Transverse colon (tissue), 3 donors: ENCODE data around the gene DLG5.

Experiments
- EP300 ChIP-seq: sonication (generic); formaldehyde crosslinking; IDR thresholded peaks from one replicate; pipeline ENCODE4 v1.6.1; 2017; ENCODE audit warnings: antibody characterized with exemption, low read depth
- POLR2A ChIP-seq: fragments of 450-650 bp; IDR thresholded peaks from one replicate; pipeline ENCODE4 v1.6.1; 2016; ENCODE audit warnings: antibody characterized with exemption, mild to moderate bottlenecking, moderate library complexity
- TF ChIP-seq, protein P1 (sequence below), 5 experiments: fragments of 200-600 bp in 3 of 5; fragments of 450-650 bp in 2 of 5; sonication (generic) in 3 of 5; IDR thresholded peaks; 1 replicate in 2 of 5; 2 replicates in 3 of 5; pipeline ENCODE4 v1.5.1; 2016 to 2017; ENCODE audit warnings: antibody characterized with exemption in 5 of 5, inconsistent platforms in 3 of 5, mild to moderate bottlenecking in 2 of 5, moderate library complexity in 1 of 5

DNA sequence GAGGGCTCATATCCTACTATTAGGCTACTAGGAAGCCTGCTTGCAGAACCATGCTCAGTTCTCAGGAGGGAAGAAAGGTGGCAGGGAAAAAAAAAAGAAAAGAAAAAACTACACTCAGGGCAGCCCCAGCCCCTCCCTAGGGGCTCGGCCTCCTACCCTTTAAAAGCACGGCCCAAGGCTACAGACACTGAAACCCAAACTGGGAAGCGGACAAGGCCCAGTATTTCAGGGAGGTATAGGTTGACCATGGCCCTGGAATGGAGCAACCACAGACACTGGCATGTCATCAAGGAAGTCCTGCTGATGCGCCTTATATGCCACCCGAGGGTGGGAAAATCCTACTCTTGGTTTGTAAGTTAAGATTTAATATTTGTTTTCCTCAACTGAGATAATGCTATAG, 50.8 kb downstream of the DLG5 start:
- TF ChIP-seq, protein P1, sequence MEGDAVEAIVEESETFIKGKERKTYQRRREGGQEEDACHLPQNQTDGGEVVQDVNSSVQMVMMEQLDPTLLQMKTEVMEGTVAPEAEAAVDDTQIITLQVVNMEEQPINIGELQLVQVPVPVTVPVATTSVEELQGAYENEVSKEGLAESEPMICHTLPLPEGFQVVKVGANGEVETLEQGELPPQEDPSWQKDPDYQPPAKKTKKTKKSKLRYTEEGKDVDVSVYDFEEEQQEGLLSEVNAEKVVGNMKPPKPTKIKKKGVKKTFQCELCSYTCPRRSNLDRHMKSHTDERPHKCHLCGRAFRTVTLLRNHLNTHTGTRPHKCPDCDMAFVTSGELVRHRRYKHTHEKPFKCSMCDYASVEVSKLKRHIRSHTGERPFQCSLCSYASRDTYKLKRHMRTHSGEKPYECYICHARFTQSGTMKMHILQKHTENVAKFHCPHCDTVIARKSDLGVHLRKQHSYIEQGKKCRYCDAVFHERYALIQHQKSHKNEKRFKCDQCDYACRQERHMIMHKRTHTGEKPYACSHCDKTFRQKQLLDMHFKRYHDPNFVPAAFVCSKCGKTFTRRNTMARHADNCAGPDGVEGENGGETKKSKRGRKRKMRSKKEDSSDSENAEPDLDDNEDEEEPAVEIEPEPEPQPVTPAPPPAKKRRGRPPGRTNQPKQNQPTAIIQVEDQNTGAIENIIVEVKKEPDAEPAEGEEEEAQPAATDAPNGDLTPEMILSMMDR (IDR thresholded peaks at IDR 0.05): no peak
- no peak for TF ChIP-seq EP300
- TF ChIP-seq POLR2A: no peak
